AG20443 (cell line): ENCODE measurements around the gene C16orf87.

ENCODE experiments used
- DNase-seq: peaks from one replicate; pipeline ENCODE4 v3.0.0; 2012; ENCODE audit warnings: low spot score, mixed read lengths

Gene C16orf87

DNA sequence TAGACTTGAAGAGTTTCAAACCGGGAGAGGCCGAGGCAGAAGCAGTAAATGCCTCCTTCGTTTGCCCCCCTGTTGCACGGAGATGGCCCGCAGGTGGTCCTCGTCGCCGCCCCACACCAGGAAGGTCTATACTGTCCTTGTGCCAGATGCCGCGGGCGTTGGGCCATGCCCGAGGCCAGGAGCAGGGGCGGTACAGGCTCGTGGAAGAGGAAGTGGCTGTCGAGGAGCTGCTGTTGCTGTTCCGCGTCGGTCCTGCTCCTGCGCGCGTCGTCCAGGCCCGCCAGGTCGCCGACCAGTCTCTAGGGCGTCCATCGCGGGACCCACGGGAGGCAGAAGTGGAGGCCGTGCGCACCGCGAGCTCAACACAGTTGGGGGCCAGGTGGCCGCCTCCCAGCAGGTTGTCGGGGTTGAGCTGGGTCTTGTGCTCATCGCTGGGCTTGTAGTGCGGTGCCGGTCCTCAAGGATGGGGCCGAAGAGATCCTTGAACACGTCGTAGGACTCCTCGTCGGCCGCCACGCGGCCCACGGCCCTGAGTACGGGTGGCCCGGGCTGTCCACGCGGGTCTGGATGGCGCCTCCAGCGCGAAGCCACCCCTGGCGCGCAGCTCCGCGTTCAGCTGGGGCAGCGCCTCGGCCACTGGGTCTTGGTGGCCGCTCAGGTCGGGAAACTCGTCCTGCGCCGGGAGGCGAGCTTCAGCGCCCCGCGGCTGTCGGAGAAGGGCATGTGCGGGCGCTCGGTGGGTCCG, 13.1 kb upstream of the C16orf87 start:
- peak; percentile 8 for DNase-seq

DNA sequence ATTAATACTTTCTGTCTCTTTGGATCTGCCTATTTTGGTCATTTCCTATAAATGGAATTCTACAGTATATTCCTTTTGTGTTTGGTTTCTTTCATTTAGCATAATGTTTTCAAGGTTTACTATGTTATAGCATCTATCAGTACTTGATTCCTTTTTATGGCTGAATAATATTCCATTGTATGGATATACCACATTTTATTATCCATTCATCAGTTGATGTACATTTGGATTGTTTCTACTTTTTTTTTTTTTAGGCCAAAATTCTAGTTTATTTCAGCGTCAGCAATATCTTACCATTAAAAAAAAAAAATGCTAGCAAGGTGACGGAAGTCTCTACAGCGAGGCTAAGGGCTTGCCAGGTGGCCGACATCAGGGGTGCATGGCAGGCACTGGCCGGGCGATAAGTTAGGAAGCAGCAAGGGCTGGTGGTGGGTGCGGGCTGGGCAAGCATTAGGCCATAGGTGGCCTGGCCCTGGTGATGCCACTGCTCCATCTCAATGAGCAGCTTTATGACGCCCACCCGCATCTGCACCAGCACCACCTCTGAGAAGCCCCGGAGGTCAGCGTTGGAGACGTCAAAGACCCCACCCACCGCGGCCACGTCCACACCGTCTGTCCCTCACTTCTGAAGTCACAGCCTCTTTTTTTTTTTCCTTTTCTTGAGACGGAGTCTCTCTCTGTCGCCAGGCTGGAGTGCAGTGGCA, 11.4 kb upstream of the C16orf87 start:
- no peak for DNase-seq

DNA sequence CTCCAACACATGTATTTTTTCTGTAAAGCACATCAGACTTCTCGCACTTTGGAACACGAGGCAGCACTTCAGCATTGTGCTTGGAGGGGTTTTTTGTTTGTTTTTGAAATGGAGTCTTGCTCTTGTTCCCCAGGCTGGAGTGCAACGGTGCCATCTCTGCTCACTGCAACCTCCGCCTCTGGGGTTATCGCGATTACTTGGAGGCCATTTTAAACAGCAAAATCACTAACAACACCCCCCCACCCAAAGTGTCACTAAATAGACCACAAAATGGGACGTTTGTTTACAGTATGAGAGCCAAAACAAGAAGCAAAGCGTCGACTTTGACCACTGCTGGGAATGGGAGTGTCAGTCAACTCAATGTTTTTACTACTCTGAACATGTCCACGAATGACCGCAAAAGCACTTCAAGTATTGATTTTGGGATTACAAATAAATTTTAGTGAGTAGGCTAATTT, 9.0 kb upstream of the C16orf87 start:
- no peak for DNase-seq

DNA sequence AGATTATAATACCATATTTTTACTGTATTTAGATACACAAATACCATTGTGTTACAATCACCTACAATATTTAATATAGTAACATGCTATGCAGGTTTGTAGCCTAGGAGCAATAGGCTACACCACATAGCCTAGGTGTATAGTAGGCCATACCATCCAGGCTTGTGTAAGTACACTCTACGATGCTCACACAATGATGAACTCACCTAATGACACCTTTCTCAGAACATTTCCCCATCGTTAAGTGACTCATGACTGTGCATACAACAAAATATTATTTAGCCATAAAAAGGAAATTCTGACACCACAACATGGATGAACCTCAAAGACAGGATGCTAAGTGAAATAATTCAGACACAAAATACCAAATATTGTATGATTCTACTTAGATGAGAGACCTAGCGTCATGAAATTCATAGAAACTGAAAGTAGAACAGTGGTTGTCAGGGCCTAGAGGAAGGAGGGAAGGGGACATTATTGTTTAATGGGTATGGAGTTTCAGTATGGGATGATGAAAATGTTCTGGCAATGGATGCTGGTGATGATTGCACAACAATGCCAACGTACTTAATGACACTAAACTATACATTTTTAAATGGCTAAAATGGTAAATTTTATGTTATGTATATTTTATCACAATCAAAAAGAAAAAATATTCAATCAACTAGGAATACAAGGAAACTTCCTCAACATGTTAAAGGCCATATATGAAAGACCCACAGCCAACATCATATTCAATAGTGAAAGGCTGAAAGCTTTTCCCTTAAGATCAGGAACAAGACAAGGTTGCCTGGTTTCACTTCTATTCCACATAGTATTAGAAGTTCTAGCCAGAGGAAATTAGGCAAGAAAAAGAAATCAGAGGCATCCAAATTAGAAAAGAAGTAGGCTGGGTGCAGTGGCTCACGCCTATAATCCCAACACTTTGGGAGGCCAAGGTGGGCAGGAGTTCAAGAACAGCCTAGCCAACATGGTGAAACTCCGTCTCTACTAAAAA, 5.9 kb upstream of the C16orf87 start:
- no peak for DNase-seq

DNA sequence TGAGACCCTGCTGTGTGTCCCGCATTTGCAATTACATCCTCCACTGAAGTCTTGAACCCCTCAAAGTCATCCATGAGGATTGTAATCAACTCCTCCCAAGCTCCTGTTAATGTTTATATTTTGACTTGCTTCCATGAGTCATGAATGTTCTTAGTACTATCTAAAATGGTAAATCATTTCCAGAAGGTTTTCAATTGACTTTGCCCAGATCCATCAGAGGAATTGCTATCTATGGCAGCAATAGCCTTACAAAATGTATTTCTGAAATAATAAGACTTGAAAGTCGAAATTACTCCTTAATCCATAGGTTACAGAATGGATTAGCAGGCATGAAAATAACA, 2.5 kb upstream of the C16orf87 start:
- no peak for DNase-seq

DNA sequence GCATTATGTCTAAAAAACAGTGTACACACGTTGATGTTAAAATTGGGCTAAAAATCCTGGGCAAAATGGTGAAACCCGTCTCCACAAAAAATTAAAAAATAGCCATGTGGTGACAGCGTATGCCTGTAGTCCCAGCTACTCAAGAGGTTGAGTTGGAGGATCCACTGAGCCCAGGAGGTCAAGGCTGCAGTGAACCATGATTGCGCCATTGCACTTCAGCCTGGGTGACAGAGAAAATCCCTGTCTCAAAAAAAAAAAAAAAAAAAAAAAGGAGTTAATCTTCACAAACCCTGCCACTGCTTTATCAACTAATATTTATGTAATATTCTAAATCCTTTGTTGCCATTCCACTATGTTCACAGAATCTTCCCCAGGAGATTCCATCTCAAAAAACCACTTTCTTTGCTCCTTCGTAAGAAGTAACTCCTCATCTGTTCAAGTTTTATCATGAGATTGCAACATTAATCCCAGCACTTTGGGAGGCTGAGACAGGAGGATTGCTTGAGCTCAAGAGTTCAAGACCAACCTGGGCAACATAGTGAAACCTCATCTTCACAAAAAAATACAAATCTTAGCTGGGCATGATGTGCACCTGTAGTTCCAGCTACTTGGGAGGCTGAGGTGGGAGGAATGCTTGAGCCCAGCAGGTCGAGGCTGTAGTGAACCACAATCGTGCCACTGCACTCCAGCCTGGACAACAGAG, 1.9 kb upstream of the C16orf87 start:
- no peak for DNase-seq

DNA sequence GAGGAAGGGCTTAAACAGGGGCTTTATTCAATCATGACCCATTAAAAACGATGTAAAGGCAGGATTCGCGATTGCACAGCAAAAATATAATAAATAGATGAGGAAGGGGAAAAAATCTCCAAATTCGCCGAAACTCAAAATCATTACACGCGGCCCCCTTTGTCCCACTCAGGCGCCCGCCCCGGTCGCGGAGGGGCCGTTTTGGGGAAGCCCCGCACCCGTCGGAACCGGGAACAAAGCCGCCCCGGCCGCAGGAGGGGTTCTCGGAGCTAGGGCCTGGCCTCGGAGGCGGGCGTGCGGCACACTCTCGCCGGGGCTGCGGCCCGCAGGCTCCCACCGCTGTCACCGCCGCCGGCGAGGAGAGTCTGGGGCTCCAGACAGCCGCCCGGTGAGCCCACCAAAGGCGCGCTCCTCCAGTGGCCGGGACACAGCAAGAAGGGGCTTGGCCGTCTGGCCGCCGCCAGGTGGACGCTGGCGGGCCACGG, 521 bp downstream of the C16orf87 start:
- peak; percentile 42 for DNase-seq

DNA sequence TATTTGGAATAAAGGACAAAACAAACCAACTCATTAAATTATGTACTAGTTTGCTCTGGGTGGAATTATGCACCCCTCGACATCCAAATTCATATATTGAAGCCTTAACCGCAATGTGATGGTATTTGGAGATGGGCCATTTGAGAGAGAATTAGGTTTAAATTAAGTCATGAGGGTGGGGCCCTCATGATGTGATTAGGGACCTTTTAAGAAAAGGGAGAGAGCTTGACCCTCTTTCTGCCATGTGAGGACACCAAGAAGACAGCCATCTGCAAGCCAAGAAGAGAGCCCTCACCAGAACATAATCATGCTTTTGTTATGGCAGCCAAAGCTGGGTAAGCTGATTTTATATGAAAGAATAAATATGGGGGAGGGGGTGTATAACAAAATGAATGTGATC, 2.0 kb downstream of the C16orf87 start:
- no peak for DNase-seq

DNA sequence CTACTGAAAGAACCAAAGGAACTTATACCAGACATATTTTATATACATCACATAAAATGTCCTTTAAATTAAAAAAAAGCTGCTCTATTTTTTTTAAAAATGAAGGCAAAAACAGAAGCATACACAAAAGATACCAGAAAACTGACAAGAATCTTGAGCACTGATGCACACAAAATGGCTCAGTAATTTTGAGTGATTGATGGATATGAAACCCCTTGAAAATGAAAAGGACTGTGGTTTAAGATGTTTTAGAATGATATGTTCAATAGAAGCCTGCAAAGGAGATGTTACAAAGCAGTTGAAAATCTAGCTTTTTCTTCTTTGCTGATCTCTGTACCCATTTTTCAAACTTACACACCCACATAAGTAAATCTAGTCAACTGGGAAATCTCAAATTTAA, 2.7 kb downstream of the C16orf87 start:
- DNase-seq: no peak

DNA sequence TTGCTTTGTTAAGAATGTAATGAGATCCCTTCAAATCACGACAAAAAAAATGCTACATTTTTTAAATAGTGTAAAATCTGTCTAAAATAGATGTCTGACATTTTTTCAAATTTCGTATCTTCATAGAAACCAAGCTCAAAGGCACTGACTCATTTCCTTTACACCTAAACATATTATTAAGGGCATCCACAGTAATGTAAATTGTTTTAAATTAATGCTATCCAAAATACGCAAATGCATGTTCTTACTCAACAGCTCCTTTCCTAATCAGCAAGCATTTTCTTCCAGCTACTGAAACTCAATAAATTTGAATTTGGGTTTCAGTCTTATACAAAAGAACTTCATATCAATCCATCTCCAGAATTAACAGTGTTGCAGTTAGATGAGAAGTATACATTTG, 4.3 kb downstream of the C16orf87 start:
- DNase-seq: no peak

DNA sequence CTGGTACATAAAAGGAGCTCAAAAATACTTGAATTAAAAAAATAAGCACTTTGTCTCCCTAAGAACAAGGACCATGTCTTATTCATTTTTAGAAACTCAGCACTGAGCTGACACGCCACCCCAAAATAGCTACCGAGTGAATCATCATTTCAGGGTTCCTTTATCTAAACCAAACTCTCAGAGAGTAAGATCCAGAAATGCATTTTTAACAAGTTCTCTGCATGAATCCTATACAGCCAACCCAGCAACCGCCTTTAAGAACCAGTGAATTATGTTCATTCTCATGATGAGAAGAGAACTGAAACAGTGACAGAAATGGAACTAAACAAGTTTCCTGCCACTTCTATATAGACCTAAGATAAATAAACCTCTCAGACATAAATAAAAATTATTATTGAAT, 8.7 kb downstream of the C16orf87 start:
- DNase-seq: peak; percentile 34

DNA sequence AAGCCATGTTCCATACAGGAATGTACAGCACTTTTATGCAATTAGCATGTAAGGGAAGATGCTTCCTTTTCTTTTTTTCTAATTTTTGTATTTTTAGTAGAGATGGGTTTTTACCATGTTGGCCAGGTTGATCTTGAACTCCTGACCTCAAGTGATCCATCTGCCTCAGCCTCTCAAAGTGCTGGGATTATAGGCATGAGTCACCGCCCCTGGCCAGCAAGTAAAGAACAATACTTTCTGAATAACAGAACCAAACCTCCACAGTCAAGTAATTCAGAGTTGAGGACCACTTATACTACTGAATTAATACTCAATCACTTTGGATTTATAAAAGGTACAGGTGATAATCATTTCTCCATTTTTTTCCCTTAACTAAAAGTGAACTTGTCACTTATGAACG, 13.0 kb downstream of the C16orf87 start:
- no peak for DNase-seq

DNA sequence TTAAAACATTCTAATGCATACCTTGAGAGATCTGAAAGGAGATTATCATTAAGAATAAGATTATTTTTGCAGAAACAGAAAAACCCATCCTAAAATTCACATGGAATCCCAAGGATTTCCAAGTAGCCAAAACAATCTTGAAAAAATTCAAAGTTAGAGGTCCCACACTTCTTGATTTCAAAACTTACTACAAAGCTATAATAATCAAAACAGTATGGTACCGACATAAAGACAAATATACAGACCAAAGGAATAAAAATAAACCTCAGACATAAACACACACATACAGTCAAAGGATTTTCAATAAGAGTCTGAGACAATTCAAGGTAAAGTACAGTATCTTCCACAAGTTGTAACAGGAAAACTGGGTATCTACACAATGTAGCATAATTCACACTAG, 16.2 kb downstream of the C16orf87 start:
- DNase-seq: no peak

DNA sequence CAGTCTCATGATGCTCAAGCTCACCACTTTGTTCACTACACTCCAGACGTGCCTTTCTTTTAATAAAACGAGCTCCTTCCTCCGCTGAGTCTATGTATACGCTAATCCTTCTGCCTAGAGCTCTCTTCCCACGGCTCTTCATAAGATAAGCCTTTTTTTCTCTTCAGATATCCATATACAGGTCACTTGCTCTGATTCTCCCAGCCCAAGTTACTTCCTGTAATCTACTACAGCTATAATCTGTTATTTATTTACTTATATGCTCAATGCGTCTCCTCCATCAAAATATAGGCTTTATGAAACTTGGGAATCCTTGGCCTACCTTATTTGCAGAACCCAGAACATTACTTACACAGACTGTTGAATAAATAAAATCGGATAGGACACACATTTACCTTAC, 17.4 kb downstream of the C16orf87 start:
- DNase-seq: no peak

DNA sequence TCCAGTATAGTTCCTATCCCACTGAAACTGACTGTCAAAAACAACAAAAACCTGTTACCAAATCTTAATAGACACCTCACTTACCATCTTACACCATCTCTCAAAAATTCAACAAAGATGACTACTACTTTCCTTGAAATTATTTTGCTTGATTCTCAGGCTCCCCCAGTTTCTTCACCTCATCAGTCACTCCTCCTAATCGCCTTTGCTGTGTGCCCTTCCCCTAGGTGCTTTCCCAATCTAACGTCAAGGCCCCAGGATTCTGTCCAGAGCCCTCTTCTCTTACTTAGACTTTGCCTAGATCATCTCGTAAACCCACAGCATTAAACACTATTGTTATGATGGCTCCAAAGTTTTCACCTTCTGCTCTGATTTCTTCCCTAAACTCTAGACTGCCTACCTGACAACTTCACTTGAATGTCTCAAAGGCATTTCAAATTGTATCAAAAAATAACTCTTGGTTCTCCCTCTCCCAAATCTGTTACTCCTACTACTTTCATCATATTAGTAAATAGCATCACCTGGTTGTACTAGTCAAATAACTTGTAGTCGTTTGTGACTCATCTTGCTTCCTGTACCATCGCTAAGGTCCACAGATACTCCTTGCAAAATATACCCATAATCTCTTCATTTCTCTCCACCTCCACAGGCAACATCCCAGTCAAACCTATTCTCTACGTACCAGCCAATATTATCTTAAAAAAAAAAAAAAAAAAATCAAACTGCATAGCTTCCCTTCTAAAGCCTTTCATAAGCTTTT, 18.0 kb downstream of the C16orf87 start:
- no peak for DNase-seq

DNA sequence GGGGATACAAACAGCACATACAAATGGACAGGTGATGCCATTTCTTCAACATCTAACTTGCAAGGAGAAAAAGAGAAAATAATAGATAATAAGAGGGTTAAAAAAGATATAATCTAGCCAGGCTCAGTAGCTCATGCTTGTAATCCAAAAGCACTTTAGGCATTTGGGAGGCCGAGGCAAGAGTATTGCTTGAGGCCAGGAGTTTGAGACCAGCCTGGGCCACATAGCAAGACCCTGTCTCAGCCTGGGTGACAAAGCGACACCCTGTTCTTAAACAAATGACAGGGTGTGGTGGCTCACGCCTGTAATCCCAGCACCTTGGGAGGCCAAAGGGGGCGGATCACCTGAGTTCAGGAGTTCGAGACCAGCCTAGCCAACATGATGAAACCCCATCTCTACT, 19.3 kb downstream of the C16orf87 start:
- no peak for DNase-seq

DNA sequence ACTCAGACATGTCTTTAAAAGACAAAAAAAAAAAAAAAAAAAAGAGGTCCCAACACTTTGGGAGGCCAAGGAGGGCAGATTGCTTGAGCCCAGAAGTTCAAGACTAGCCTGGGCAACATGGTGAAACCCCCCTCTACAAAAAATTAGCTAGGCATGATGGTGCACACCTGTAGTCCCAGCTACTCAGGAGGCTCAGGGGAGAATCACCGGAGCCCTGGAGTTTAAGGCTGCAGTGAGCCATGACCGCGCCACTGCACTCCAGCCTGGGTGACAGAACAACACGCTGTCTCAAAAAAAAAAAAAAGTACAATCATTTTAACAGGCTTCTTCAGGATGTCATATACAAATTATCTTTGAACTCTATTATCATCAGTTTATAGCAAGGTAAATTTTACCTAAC, 22.0 kb downstream of the C16orf87 start:
- no peak for DNase-seq

DNA sequence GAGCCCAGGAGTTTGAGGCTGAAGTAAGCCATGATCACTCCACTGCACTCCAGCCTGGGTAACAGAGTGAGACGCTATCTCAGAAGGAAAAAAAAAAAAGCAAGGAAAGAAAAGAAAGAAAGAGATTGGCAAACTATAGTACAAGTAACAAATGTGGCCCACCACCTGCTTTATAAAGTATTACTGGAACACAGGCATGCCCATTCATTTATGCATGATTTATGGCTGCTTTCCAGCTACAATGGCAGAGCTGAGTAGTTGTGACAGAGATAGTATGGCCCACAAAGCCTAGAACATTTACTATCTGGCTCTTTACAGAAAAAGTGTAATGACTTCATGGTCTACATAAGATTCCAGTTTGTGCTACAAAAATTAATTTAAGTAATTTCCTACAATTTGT, 23.6 kb downstream of the C16orf87 start:
- DNase-seq: no peak

DNA sequence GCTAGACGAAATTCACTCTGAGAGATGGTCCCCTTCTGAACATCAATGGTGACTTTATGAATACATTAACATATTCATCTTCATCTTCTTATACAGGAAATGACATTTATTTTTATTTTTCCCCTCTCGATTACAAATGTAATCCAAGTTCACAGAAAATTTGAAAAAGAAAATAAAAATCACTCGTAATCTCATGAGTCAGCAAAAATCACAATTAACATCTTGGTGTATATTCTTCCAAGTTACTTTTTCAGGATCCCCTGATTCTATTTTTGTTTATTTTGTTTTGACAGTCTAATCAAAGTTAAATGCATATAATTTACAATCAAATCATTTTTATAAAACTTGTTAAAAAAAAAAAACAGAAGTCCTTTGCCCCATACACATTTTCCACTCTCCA, 27.6 kb downstream of the C16orf87 start:
- no peak for DNase-seq

DNA sequence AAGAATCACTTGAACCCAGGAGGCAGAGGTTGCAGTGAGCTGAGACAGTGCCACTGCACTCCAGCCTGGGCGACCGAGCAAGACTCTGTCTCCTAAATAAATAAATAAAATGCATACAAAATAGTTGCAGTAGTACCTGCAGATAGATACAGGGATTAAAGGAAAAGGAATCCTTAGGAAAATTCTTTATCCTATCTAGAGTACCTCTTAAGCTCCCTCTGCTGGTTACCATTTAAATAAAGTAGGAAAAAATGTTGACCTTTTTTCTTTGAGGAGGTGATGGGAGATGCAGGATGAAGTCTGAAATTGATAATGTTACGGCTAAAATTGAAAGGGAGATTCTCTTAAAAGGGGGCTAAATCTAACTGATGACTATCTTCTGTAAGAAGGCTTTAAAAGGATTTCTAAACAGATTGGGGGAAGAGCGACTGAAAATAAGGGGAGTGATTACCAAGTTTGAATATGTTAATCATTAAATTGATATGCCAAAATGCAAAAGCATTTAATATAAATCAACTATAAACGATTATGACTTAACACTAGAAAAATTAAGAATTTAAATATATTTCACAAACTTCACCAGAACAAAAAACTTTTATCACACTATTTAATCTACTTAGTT, 29.4 kb downstream of the C16orf87 start:
- peak; percentile 24 for DNase-seq

DNA sequence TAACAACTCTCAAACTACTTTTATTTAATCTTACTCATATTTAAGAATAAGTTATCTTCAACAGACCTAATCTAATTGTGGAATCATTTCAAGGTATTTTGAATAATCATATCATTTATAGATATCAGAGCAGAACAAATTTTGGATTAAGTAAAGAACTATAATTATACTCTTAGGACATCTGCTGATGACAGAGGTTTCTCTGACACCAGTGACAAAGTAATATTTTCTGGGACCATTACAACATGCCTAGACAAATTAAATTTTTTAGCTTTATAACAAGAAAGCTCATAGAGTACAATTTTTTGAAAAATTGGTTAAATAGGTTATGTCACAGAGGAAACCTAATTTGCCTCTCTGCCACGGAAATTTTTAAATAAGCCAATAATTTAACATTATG, 30.5 kb downstream of the C16orf87 start:
- no peak for DNase-seq
